HG02840 (cell line): ENCODE data around the gene COBL.

Source experiments
- ATAC-seq: cut with Tn5 transposase; IDR thresholded peaks from one replicate; pipeline ENCODE4 v1.9.1; 2021; ENCODE audit warnings: mild to moderate bottlenecking, moderate library complexity, moderate number of reproducible peaks; ENCODE audit not compliant: unreplicated experiment, low FRiP score

The COBL gene

GRCh38 chr7:51256916-51257315, 59.7 kb downstream of the COBL start:
- ATAC-seq: no peak

GRCh38 chr7:51256209-51256781, 60.3 kb downstream of the COBL start:
- ATAC-seq: no peak

- no peak for ATAC-seq
Measured at GRCh38 chr7:51255536-51256208, 60.9 kb downstream of the COBL start.

GRCh38 chr7:51255036-51255435, 61.6 kb downstream of the COBL start:
- ATAC-seq: no peak

- no peak for ATAC-seq
Measured at GRCh38 chr7:51253157-51253556, 63.5 kb downstream of the COBL start.

- ATAC-seq: no peak
Measured at GRCh38 chr7:51251290-51251689, 65.3 kb downstream of the COBL start.

- ATAC-seq: no peak
Measured at GRCh38 chr7:51250512-51250911, 66.1 kb downstream of the COBL start.

- ATAC-seq: no peak
Measured at GRCh38 chr7:51249991-51250390, 66.6 kb downstream of the COBL start.

GRCh38 chr7:51249187-51249945, 67.2 kb downstream of the COBL start:
- no peak for ATAC-seq

- no peak for ATAC-seq
Measured at GRCh38 chr7:51246258-51247245, 70.1 kb downstream of the COBL start.

GRCh38 chr7:51244885-51245284, 71.7 kb downstream of the COBL start:
- ATAC-seq: no peak

GRCh38 chr7:51244053-51244452, 72.6 kb downstream of the COBL start:
- no peak for ATAC-seq

GRCh38 chr7:51243631-51244030, 73.0 kb downstream of the COBL start:
- no peak for ATAC-seq

- ATAC-seq: no peak
Measured at GRCh38 chr7:51242881-51243518, 73.6 kb downstream of the COBL start.

- no peak for ATAC-seq
Measured at GRCh38 chr7:51242007-51242691, 74.5 kb downstream of the COBL start.

GRCh38 chr7:51240868-51241267, 75.7 kb downstream of the COBL start:
- ATAC-seq: no peak

GRCh38 chr7:51239691-51240090, 76.9 kb downstream of the COBL start:
- no peak for ATAC-seq

- no peak for ATAC-seq
Measured at GRCh38 chr7:51238981-51239495, 77.6 kb downstream of the COBL start.

- no peak for ATAC-seq
Measured at GRCh38 chr7:51237446-51238133, 79.0 kb downstream of the COBL start.
